ENCODE results near the gene PRKCI.

PRKCI gene

DNA sequence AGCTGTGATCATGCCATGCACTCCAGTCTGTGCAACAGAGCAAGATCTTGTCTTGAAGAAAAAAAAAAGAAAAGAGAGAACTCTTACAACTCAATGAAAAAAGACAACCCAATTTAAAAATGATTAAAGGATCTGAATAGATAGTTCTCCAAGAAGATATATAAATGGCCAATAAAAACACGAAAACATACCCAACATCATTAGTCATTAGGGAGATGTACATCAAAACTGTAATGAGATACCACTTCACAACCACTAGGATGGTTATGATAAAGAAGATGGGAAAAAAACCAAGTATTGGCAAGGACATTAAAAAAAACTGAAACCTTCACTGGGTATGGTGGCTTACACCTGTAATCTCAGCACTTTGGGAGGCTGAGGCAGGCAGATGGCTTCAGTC lies 2.4 kb upstream of the PRKCI start:
- peaks cover 0 to 12% (median 4%) of the 10 kb centered on the region in 11 experiments; a peak in 5 of 22 replicates for H4K20me1 ChIP-seq
- no peak overlapping the region for H3K27ac ChIP-seq
- H3K27me3 ChIP-seq: no peaks in the 10 kb centered on the region
- no peak overlapping the region for H3K9ac ChIP-seq
- peaks cover 13 to 22% (median 20%) of the 10 kb centered on the region in 10 experiments; a peak in 18 of 20 replicates for H3K4me1 ChIP-seq
- peaks cover 5 to 17% (median 14%) of the 10 kb centered on the region in 11 experiments; a peak in 16 of 22 replicates for H3K9me3 ChIP-seq (replicated peaks in 1 of 11)
- H3K4me2 ChIP-seq: no peak overlapping the region
- no peak for TF ChIP-seq Cebpa-rat (IDR thresholded peaks at IDR 0.05)
- no peaks in the 10 kb centered on the region for H3K36me3 ChIP-seq
- H3K4me3 ChIP-seq: no peak overlapping the region

DNA sequence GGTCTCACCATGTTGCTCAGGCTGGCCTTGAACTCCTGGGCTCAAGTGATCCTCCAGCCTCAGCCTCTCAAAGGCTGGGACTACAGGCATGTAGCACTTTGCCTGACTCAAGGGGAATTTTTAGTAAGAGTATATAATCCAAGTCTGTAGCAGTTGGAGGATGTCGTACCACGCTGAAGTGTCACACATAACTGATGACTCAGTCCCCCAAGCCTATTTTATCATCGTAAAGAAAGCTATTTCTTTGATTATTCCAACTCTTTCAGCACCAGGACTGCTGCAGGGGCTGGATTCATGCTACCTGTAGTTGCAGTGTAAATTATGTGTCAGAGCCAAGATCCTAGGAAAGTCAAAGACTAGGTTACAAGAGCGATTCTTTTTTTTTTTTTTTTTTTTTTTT lies 1.4 kb upstream of the PRKCI start:
- H3K4me2 ChIP-seq: no peak overlapping the region
- peaks cover 13 to 22% (median 20%) of the 10 kb centered on the region in 10 experiments; a peak in 18 of 20 replicates for H3K4me1 ChIP-seq
- no peak for TF ChIP-seq Cebpa-rat (IDR thresholded peaks at IDR 0.05)

DNA sequence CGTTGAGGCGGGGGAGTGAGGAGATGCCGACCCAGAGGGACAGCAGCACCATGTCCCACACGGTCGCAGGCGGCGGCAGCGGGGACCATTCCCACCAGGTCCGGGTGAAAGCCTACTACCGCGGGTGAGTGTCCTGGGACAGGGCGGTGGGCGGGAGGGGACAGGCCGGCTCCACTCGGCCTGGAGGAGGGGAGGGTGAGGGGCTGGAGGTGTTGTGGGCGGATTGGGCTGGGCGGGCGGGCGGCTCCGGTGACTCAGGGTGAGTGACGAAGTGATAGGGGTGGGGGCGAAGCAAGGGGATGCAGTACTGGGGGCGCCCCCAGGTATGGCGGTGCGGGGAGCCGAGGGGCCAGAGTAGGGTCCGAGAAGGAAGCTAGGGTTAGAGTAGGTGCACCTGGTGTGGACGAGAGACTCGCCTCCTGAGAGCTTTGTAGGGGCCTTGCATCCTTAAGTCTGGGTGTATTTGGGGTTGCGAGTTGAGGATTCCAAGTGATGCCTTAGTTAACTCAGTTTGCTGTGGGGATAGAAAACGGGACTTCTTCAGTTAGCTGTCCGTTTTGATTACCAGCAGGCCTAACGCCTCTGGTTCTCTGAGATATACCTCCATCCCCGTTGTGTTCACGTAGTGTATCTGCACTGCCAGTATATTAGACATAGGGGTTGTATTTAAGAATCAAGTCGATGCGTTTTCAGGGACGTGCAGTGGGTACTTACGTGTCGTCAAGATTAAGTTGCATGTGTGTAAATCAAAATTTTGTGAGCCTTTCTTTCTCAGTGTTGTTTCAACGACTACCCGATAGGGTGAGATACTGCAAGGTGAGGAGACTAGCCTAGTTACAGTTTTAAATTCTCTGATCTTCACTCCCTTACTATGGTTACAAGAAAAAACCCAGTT lies 670 bp downstream of the PRKCI start:
- Histone ChIP-seq H3K36me3 (0 out of 22 replicates have a peak, but pooled peaks cover 0 to 8% (median 0%) of the 10 kb centered on the region in 11 experiments), H3K27ac (peak overlapping the region; percentile 95 to 99 (median 97)), H3K4me1 (peaks cover 13 to 22% (median 20%) of the 10 kb centered on the region in 10 experiments; a peak in 18 of 20 replicates), H3K27me3 (no peaks in the 10 kb centered on the region), H3K4me2 (peak overlapping the region; percentile 81 to 97 (median 91)), H4K20me1 (peaks cover 0 to 38% (median 13%) of the 10 kb centered on the region in 11 experiments; a peak in 9 of 22 replicates), H3K4me3 (peak overlapping the region; percentile 84 to 96 (median 90)), H3K9me3 (replicated peaks in 1 of 11) (no peaks in the 10 kb centered on the region; a peak in 2 of 22 replicates), H3K9ac (peak overlapping the region; percentile 90 to 97 (median 96))
- TF ChIP-seq Cebpa-rat (IDR thresholded peaks at IDR 0.05): no peak

More for the DNA sequence above, 1.4 kb upstream of the PRKCI start:
- H3K27me3 ChIP-seq: no peaks in the 10 kb centered on the region
- H3K9me3 ChIP-seq (replicated peaks in 1 of 11): peaks cover 5 to 16% (median 13%) of the 10 kb centered on the region in 11 experiments; a peak in 16 of 22 replicates
- no peak overlapping the region for H3K27ac ChIP-seq
- no peak overlapping the region for H3K4me3 ChIP-seq
- 0 out of 22 replicates have a peak, but pooled peaks cover 0 to 5% (median 0%) of the 10 kb centered on the region in 11 experiments for H3K36me3 ChIP-seq
- H4K20me1 ChIP-seq: peaks cover 0 to 20% (median 4%) of the 10 kb centered on the region in 11 experiments; a peak in 5 of 22 replicates
- H3K9ac ChIP-seq: no peak overlapping the region

DNA sequence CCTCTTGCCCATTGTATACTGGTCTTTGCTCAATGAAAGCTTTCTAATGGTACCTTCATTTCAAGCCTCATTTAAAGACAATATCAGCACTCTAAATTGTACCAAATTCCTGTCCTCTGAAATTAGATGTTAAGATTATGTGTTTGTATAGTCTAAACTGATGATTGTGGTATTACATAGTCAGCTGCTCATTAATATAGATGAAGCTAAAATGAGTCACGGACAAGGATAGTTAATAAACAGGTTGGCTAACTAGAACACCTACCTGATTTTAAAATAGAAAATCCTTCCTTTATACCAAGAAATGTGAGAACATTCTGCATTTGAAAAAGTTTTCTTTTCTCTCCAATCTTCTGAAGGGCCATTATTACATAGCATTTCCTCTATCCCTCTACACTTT lies 2.9 kb downstream of the PRKCI start:
- TF ChIP-seq Cebpa-rat (IDR thresholded peaks at IDR 0.05): no peak
- H3K4me2 ChIP-seq: no peak overlapping the region
- 0 out of 22 replicates have a peak, but pooled peaks cover 0 to 8% (median 0%) of the 10 kb centered on the region in 11 experiments for H3K36me3 ChIP-seq
- H4K20me1 ChIP-seq: peaks cover 0 to 50% (median 17%) of the 10 kb centered on the region in 11 experiments; a peak in 12 of 22 replicates
- no peak overlapping the region for H3K4me3 ChIP-seq
- H3K9ac ChIP-seq: no peak overlapping the region
- peaks cover 13 to 22% (median 20%) of the 10 kb centered on the region in 10 experiments; a peak in 18 of 20 replicates for H3K4me1 ChIP-seq
- H3K9me3 ChIP-seq (replicated peaks in 1 of 11): peaks cover 0 to 3% (median 1%) of the 10 kb centered on the region in 11 experiments; a peak in 11 of 22 replicates
- no peaks in the 10 kb centered on the region for H3K27me3 ChIP-seq
- no peak overlapping the region for H3K27ac ChIP-seq

DNA sequence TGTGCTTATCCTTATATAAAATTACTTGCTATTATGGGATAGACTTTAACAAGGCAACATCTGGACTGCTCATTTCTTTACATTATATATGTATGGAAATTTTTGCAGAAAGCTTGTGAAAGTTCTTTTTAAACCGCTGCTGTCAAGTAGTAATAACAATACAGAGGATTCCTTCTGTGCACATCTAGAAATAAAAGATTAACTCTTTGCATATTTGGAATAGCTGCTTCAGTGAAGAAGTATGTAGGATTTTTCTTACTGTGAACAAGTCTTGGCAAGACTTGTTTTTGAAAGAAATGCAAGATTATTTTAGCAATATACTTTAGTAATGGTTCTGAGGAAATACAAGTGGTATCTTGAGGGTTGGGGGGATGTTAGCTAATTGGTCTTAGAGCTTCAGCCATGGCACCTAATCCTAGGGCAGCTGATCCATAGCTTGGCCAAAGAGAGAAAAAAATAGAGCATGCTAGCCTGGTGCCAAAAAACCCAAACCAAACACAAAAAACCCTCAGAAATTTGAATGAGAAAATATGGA lies 4.3 kb downstream of the PRKCI start:
- H3K9ac ChIP-seq: no peak overlapping the region
- TF ChIP-seq Cebpa-rat (IDR thresholded peaks at IDR 0.05): no peak
- H3K27me3 ChIP-seq: no peaks in the 10 kb centered on the region
- H3K4me3 ChIP-seq: no peak overlapping the region
- peaks cover 13 to 23% (median 18%) of the 10 kb centered on the region in 10 experiments; a peak in 19 of 20 replicates for H3K4me1 ChIP-seq
- H3K4me2 ChIP-seq: no peak overlapping the region
- peaks cover 0 to 50% (median 17%) of the 10 kb centered on the region in 11 experiments; a peak in 12 of 22 replicates for H4K20me1 ChIP-seq
- peaks cover 0 to 11% (median 6%) of the 10 kb centered on the region in 11 experiments; a peak in 11 of 22 replicates for H3K9me3 ChIP-seq (replicated peaks in 1 of 11)
- no peak overlapping the region for H3K27ac ChIP-seq
- H3K36me3 ChIP-seq: peaks cover 0 to 8% (median 0%) of the 10 kb centered on the region in 11 experiments; a peak in 1 of 22 replicates

DNA sequence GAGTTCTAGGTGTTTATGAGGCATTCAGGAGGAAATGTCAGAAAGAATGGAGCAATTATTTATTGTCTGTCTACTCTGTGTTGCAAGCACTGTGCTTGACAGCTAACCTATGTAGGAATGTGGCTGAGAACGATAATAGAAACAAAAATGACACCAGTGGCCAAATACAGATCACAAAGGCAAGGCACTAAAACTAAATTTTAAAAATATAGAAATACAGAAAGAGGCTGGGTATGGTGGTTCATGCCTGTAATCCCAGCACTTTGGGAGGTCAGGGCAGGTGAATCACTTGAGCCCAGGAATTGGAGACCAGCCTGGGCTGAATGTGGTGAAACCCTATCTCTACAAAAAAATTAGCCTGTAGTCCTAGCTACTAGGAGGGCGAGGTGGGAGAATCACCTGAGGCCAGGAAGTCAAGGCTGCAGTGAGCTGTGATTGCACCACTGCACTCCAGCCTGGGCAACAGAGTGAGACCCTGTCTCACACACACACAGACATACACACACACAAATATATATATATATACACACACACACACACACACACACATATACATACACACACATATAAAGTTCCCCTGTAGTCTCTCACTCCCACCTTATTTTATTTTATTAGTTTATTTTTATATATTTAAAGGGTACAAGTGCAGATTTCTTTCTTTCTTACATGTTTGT lies 6.0 kb downstream of the PRKCI start:
- Histone ChIP-seq H3K9ac (no peak overlapping the region), H3K36me3 (peaks cover 0 to 8% (median 0%) of the 10 kb centered on the region in 11 experiments; a peak in 1 of 22 replicates), H3K9me3 (replicated peaks in 1 of 11) (peaks cover 0 to 11% (median 6%) of the 10 kb centered on the region in 11 experiments; a peak in 11 of 22 replicates), H3K4me1 (peaks cover 23 to 31% (median 28%) of the 10 kb centered on the region in 10 experiments), H4K20me1 (peaks cover 0 to 55% (median 22%) of the 10 kb centered on the region in 11 experiments; a peak in 12 of 22 replicates), H3K4me3 (no peak overlapping the region), H3K4me2 (no peak overlapping the region), H3K27ac (no peak overlapping the region), H3K27me3 (no peaks in the 10 kb centered on the region)
- no peak for TF ChIP-seq Cebpa-rat (IDR thresholded peaks at IDR 0.05)

DNA sequence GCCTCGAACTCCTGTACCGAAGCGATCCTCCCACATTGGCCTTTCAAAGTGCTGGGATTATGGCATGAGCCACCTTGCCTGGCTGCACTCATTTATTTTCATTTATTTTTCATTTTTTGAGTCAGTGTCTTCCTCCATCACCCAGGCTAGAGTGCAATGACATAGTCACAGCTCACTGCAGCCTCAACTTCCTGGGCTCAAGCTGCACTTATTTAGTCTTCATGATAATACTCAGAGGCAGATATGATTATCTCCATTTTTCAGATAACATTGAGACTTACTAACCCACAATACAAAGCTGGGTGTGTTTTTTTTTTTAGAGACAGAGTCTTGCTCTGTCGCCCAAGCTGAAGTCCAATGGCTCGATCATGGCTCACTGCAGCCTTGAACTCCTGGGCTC lies 10.0 kb downstream of the PRKCI start:
- Histone ChIP-seq H4K20me1 (peaks cover 0 to 35% (median 7%) of the 10 kb centered on the region in 11 experiments; a peak in 11 of 22 replicates), H3K36me3 (peaks cover 18 to 26% (median 22%) of the 10 kb centered on the region in 11 experiments), H3K9ac (no peak overlapping the region), H3K9me3 (replicated peaks in 1 of 11) (peaks cover 0 to 11% (median 6%) of the 10 kb centered on the region in 11 experiments; a peak in 11 of 22 replicates), H3K4me3 (no peak overlapping the region), H3K27ac (peak overlapping the region in 5 of 11 experiments; percentile 2 to 48 (median 7); a peak in 3 of 22 replicates), H3K27me3 (no peaks in the 10 kb centered on the region), H3K4me1 (peaks cover 16 to 24% (median 21%) of the 10 kb centered on the region in 10 experiments), H3K4me2 (peak overlapping the region in 9 of 11 experiments; percentile 14 to 62 (median 54); a peak in 19 of 22 replicates)
- TF ChIP-seq Cebpa-rat (IDR thresholded peaks at IDR 0.05): no peak

DNA sequence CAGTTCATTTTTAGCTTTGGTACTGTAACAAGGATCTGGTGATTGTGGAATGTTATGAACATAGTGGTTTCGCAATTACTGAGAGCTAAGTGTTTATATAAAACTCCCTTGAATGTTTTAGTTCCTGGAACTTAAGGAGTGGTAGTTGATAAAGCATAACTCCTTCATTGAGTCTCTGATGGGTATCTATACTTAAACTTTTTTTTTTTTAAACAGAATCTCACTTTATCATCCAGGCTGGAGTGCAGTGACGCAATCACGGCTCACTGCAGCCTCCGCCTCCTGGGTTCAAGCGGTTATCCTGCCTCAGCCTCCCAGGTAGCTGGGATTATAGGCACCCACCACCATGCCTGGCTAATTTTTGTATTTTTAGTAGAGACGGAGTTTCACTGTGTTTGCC lies 11.3 kb downstream of the PRKCI start:
- no peaks in the 10 kb centered on the region for H3K27me3 ChIP-seq
- H3K4me2 ChIP-seq: peak overlapping the region in 6 of 11 experiments; percentile 14 to 54 (median 34); a peak in 9 of 22 replicates
- H3K36me3 ChIP-seq: peaks cover 27 to 39% (median 34%) of the 10 kb centered on the region in 11 experiments
- peaks cover 0 to 11% (median 6%) of the 10 kb centered on the region in 11 experiments; a peak in 11 of 22 replicates for H3K9me3 ChIP-seq (replicated peaks in 1 of 11)
- H3K4me1 ChIP-seq: peaks cover 16 to 24% (median 21%) of the 10 kb centered on the region in 10 experiments
- peak in 6 of 11 experiments; percentile 7 to 70 (median 44); a peak in 9 of 22 replicates for TF ChIP-seq Cebpa-rat (IDR thresholded peaks at IDR 0.05)
- no peak overlapping the region for H3K4me3 ChIP-seq
- no peak overlapping the region for H3K9ac ChIP-seq
- H4K20me1 ChIP-seq: peaks cover 0 to 22% (median 6%) of the 10 kb centered on the region in 11 experiments; a peak in 9 of 22 replicates
- no peak overlapping the region for H3K27ac ChIP-seq

Measured in BLaER1 treated with 17β-estradiol and CSF1 and Interleukin-3, amounts not matched to agents 10 nM and 100 nM (cell line).